Ishikawa (cell line): ENCODE data around the gene GRIN2A.

Source experiments
- CEBPB ChIP-seq: IDR thresholded peaks from 2 replicates; pipeline ENCODE4 v1.6.1; 2012
- CREB1 ChIP-seq: IDR thresholded peaks from 2 replicates; pipeline ENCODE4 v1.6.1; 2012; ENCODE audit warnings: low read depth
- EGR1 ChIP-seq: IDR thresholded peaks from 2 replicates; pipeline ENCODE4 v1.6.1; 2012
- EP300 ChIP-seq: IDR thresholded peaks from 2 replicates; pipeline ENCODE4 v1.6.1; 2012; ENCODE audit warnings: borderline replicate concordance
- FOXM1 ChIP-seq: IDR thresholded peaks from 2 replicates; pipeline ENCODE4 v1.6.1; 2012; ENCODE audit warnings: low read depth, borderline replicate concordance
- NFIC ChIP-seq: IDR thresholded peaks from 2 replicates; pipeline ENCODE4 v1.6.1; 2012
- RAD21 ChIP-seq: IDR thresholded peaks from 2 replicates; pipeline ENCODE4 v1.6.1; 2012; ENCODE audit warnings: low read depth
- TAF1 ChIP-seq: IDR thresholded peaks from 2 replicates; pipeline ENCODE4 v1.6.1; 2012; ENCODE audit warnings: low read depth, mild to moderate bottlenecking
- TCF12 ChIP-seq: IDR thresholded peaks from 2 replicates; pipeline ENCODE4 v1.6.1; 2012; ENCODE audit warnings: low read depth
- TEAD4 ChIP-seq: IDR thresholded peaks from 2 replicates; pipeline ENCODE4 v1.6.1; 2012
- YY1 ChIP-seq: IDR thresholded peaks from 2 replicates; pipeline ENCODE4 v1.6.1; 2012; ENCODE audit warnings: low read depth
- ZBTB7A ChIP-seq: IDR thresholded peaks from 2 replicates; pipeline ENCODE4 v1.6.1; 2012; ENCODE audit warnings: low read depth
- TF ChIP-seq, protein P1 (sequence below): IDR thresholded peaks from 2 replicates; pipeline ENCODE4 v1.6.1; 2012
- TF ChIP-seq, protein P2 (sequence below): IDR thresholded peaks from 2 replicates; pipeline ENCODE4 v1.6.1; 2012
- TF ChIP-seq, protein P3 (sequence below): IDR thresholded peaks from 2 replicates; pipeline ENCODE4 v1.6.1; 2012; ENCODE audit warnings: low read depth, mild to moderate bottlenecking

GRIN2A gene

DNA sequence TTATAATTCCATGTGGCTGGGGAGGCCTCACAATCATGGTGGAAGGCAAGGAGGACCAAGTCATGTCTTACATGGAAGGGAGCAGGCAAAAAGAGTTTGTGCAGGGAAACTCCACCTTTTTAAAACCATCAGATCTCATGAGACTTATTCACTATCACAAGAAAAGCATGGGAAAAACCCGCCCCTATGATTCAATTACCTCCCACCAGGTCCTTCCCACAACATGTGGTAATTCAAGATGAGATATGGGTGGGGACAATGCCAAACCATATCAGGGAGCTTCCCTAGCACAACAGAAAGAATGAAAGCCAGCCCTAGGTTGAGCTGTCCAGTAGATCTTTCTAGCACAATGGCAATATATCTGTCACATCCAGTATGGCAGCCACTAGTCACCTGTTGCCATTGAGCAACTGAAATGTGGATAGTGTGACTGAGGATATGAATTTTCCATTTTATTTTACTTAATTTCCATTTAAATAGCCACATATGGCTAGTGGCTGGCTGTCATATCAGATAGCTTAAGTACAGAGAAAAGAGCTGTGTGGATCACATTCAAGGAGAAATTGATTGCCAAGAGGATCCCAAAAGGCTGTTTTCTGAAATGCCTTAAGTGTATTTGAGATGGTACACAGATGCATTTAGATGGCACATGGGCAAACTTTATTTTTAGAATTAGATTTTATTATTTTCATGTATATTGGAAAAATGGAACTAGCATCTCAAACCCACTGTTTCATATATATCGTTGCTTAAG, 273.0 kb downstream of the GRIN2A start:
- TF ChIP-seq EP300 (no peak), RAD21 (no peak), CEBPB (no peak), ZBTB7A (no peak), FOXM1 (no peak), TEAD4 (no peak)
- TF ChIP-seq, protein P1, sequence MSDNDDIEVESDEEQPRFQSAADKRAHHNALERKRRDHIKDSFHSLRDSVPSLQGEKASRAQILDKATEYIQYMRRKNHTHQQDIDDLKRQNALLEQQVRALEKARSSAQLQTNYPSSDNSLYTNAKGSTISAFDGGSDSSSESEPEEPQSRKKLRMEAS, result no peak

DNA sequence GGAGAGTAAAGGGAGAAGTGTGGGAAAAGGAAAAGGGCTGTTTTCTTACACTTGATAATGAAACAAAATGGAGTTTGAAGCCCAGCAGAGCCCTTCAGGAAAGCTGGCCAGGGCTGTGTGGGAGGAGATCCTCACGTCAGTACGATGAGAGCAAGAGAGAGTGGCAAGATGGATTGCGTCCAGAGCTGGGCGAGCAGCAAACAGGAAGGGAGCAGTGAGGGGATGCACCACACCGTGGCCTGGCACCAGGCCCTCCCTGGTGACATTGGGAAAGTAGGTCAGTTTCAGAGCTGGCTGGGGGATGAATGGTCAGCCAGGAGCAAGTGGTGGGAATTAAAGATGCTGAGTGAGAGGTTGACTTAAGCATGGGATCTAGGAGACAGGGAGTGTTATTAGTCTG, 273.6 kb downstream of the GRIN2A start:
- TF ChIP-seq TEAD4 (no peak), TAF1 (no peak), CEBPB (no peak), CREB1 (no peak), TCF12 (no peak), FOXM1 (no peak), EGR1 (no peak), EP300 (no peak), ZBTB7A (no peak), RAD21 (no peak), NFIC (no peak), YY1 (no peak)
- TF ChIP-seq, protein P2, sequence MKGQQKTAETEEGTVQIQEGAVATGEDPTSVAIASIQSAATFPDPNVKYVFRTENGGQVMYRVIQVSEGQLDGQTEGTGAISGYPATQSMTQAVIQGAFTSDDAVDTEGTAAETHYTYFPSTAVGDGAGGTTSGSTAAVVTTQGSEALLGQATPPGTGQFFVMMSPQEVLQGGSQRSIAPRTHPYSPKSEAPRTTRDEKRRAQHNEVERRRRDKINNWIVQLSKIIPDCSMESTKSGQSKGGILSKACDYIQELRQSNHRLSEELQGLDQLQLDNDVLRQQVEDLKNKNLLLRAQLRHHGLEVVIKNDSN, result no peak
- TF ChIP-seq, protein P3, sequence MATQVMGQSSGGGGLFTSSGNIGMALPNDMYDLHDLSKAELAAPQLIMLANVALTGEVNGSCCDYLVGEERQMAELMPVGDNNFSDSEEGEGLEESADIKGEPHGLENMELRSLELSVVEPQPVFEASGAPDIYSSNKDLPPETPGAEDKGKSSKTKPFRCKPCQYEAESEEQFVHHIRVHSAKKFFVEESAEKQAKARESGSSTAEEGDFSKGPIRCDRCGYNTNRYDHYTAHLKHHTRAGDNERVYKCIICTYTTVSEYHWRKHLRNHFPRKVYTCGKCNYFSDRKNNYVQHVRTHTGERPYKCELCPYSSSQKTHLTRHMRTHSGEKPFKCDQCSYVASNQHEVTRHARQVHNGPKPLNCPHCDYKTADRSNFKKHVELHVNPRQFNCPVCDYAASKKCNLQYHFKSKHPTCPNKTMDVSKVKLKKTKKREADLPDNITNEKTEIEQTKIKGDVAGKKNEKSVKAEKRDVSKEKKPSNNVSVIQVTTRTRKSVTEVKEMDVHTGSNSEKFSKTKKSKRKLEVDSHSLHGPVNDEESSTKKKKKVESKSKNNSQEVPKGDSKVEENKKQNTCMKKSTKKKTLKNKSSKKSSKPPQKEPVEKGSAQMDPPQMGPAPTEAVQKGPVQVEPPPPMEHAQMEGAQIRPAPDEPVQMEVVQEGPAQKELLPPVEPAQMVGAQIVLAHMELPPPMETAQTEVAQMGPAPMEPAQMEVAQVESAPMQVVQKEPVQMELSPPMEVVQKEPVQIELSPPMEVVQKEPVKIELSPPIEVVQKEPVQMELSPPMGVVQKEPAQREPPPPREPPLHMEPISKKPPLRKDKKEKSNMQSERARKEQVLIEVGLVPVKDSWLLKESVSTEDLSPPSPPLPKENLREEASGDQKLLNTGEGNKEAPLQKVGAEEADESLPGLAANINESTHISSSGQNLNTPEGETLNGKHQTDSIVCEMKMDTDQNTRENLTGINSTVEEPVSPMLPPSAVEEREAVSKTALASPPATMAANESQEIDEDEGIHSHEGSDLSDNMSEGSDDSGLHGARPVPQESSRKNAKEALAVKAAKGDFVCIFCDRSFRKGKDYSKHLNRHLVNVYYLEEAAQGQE, result no peak
- TF ChIP-seq, protein P1, result no peak

DNA sequence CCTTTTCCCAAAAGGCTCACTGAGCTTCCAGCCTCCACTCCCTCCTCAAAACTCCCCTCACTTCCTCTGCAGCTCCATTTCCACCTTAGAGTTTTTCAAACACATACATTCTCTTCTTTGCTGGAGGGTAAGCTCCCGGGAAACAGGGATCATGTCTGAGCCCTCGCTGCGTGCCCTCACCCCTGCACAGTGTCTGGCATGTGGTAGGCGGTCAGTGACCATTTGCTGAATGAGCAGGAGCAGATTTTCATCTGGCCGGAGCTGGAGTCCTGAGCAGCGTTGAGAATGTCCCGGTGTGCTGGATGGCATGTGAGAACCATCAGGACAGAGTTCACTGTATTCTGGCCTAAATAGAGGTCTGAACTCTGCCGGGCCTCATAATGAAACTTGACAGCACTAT, 274.5 kb downstream of the GRIN2A start:
- TF ChIP-seq CEBPB (no peak), NFIC (no peak), TCF12 (no peak), TAF1 (no peak), RAD21 (no peak), EP300 (no peak), TEAD4 (no peak), YY1 (no peak), ZBTB7A (no peak), CREB1 (no peak), EGR1 (no peak)
- TF ChIP-seq, protein P2, result no peak
- TF ChIP-seq, protein P3, result no peak
- TF ChIP-seq, protein P1, result no peak

DNA sequence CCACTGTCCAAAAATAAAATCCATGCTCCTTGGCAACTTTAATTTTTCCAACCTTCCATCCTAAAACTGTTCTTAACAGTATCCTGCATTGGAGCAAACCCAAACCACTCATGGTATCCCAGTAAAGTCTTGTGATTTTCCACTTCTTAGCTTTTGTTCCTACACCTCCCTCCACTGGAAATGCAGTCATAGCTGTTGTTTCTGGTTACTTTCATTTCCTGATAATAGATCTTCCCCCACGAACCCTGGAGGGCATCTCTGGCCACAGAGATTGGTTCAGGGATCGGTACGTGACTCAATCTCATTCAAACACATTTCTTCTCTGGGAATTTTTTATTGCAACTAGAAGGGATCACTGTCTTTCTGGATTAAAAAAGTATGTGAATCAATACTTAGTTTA, 276.0 kb downstream of the GRIN2A start:
- TF ChIP-seq ZBTB7A (no peak), EGR1 (no peak), CEBPB (no peak), TCF12 (no peak), TAF1 (no peak), YY1 (no peak), RAD21 (no peak), FOXM1 (no peak), TEAD4 (no peak), CREB1 (no peak)
- TF ChIP-seq, protein P1, result no peak
- TF ChIP-seq, protein P3, result no peak
